Activated CD4-positive, alpha-beta T cell treated with anti-CD3 and anti-CD28 coated beads, Interleukin-2, amount 50 U/mL, for 16 hours (primary cell): ENCODE measurements around the gene UGT2B10.
"Not testable (repeated sequence)": the region's sequence is repeated elsewhere in the genome, so short reads cannot be mapped to it uniquely, and the experiment has no call there.

ENCODE experiments used
- DNase-seq: peaks from one replicate; pipeline ENCODE4 v3.0.0-alpha.2; 2020

Gene UGT2B10

DNA sequence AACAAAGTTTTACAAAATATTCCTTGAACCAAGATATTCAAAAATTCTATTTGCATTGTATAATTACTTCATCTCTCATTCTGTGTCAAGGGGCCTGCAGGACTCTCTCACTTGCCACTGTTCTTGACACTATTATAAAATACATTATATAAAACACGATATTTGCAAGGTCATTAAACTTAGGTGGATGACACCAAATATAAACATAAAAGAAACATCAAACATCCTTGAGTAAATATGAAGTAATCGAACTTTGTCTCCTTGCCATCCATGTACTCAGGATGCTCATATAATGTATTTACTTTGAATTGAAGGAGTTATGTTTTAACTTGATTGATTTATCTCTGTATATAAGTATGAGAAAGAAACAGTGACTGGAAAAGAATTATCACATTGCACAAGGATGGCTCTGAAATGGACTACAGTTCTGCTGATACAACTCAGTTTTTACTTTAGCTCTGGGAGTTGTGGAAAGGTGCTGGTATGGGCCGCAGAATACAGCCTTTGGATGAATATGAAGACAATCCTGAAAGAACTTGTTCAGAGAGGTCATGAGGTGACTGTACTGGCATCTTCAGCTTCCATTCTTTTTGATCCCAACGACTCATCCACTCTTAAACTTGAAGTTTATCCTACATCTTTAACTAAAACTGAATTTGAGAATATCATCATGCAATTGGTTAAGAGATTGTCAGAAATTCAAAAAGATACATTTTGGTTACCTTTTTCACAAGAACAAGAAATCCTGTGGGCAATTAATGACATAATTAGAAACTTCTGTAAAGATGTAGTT, at the start of gene UGT2B10:
UGT2B10 (plus strand) TSS at position 378 of the 793 bp plus-strand sequence; CDS start at position 404, 26 bp downstream.
- DNase-seq: not testable (repeated sequence)

DNA sequence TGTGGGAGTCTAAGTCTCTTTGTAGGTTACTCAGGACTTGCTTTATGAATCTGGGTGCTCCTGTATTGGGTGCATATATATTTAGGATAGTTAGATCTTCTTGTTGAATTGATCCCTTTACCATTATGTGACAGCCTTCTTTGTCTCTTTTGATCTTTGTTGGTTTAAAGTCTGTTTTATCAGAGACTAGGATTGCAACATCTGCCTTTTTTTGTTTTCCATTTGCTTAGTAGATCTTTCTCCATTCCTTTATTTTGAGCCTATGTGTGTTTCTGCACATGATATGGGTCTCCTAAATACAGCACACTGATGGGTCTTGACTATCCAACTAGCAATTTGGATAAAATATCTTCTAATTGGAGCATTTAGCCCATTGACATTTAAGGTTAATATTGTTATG, 44.0 kb upstream of the UGT2B10 start:
- not testable (repeated sequence) for DNase-seq

DNA sequence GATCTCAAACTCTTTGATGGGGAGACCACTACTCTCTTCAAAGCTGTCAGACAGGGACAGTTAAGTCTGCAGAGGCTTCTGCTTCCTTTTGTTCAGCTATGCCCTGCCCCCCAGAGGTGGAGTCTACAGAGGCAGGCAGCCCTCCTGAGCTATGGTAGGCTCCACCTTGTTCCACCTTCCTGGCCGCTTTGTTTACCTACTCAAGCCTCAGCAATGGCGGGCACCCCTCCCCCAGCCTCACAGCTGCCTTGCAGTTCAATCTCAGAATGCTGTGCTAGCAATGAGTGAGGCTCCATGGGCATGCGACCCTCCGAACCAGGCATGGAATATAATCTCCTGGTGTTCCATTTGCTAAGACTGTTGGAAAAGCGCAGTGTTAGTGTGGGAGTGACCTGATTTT, 42.1 kb upstream of the UGT2B10 start:
- no peak for DNase-seq

DNA sequence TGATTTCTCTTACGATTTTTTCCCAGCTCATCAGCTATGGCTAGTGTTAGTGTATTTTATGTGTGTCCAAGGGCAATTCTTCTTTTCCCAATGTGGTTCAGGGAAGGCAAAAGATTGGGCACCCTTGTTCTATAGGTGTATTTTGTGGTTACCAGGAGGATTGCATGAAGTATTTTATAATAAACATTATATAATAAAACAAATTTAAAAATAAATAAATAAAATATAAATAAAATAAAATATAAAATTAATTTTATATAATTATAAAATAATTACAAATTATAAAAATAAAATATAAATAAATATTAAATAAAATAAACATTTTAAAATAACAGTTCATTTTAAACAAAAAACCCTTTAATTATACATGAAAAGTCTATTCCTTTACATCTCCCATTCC, 35.6 kb upstream of the UGT2B10 start:
- no peak for DNase-seq

DNA sequence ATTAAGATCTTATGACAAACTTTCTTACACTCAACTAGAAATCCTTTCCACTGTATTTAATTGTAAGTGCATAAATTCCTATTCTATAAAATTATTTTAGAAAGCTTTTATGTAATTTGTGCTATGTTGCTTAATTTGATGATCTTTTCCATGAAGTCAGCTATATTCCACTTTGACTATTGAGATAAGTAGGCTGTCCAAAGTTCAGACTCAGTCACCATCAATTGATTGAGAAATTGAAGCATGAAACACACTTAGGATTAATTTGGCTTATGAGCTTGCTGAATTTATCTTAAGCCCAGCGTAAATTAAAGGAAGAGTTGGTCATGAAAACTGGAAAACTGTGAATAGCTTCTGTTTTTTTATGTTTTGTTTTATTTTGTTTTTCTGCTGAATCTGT, 18.7 kb upstream of the UGT2B10 start:
- no peak for DNase-seq

DNA sequence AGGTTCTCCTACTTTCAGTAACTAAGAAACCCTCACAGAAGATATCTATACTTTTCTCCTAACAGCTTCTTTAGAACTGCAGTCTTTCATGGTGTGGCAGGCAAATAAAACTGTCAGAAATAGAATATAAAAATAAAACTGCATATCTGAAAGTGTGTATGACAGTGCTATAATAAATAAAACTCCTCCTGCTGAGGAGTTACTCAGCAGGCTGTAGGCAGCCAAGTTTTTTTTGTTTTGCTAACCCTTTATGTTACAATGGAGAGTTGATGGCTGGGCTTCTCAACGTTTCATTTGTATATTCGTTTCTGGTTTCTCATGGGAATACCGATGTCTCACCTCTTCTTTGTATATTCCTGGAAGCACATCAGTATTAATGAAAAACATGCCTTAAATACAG, 18.2 kb upstream of the UGT2B10 start:
- no peak for DNase-seq

DNA sequence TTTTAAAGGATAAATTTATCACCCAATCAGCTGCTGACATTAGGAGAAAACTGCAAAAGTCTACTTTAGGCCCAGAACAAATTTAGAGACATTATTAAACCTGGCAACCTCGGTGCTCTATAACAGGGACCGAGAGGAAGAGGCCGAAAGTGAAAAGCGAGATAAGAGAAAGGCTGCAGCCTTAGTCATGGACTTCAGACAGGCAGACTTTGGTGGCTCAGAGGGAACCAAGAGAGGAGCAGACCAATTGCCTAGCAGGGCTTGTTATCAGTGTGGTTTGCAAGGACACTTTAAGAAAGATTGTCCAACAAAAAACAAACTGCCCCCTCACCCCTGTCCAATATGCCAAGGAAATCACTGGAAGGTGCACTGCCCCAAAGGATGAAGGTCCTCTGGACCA, 12.8 kb upstream of the UGT2B10 start:
- DNase-seq: no peak

DNA sequence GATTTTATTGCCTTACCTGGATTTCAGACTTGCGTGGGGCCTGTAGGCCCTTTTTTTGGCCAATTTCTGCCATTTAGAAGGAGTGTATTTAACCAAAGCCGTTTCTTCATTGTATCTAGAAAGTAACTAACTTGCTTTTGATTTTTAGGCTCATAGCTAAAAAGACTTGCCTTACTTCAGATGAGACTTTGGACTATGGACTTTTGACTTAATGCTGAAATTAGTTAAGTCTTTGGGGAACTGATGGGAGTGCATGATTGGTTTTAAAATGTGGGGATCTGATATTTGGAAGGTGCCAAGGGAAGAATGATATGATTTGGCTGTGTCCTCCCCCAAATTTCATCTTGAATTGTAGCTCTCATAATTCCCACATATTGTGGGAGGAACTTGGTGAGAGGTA, 7.7 kb upstream of the UGT2B10 start:
- DNase-seq: no peak

DNA sequence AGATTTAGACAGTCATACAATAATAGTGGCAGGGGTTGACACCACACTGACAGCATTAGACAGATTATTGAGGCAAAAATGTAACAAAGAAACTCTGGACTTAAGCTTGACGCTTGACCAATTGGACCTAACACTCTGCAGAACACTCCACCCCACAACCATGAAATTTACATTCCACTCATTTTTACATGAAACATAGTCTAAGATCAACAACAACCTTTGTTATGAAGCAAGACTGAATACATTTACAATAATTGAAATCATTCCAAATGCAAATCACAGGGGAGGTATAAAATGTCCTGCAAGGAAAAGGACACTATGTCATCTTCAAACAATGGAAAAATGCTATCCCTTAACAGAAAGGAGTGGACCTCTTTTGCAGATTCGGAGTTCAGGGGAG, 4.9 kb upstream of the UGT2B10 start:
- DNase-seq: no peak

DNA sequence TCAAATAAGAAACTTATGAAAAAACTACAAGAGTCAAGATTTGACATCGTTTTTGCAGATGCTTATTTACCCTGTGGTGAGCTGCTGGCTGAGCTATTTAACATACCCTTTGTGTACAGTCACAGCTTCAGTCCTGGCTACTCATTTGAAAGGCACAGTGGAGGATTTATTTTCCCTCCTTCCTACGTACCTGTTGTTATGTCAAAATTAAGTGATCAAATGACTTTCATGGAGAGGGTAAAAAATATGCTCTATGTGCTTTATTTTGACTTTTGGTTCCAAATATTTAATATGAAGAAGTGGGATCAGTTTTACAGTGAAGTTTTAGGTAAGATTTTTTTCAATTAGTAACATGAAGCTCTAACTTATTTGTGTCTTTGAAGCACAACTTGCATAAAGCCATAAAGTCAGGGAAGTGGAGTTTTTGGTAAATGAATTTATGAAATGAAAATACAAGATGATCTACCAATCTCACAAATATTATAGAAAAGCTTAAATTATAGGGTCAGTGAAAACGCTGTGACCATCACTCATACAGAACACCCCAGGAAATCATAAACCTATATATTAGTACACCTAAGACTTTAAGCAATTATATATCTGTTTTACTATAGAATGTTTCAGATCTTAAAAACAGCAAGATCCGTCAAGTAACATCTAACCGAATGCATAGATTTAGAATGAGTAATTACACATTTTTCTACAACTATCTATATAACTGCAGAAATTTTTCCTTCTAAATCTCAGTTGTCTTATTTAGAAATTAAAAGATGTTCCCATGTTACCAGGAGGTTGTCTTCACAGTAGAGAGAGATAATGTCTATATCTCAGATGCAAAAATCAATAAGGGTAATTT, 844 bp downstream of the UGT2B10 start:
- not testable (repeated sequence) for DNase-seq

DNA sequence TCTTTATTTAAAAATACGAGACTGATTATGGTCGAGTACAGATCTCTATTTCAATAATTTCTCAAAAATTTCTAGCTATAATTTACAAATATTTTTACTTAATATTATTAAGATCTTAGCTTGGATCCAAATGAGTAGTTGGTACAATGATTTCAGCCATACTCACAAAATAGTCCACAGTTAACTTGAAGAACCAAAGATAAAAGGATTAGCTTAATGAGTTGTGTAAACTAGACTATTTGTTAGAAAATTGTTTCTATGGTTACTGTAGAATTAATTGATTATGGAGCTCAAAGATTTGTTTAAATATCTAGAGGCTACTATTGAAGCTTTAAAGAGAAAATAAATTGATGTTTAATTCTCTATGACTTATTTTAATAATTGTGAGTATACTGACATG, 1.6 kb downstream of the UGT2B10 start:
- DNase-seq: no peak

DNA sequence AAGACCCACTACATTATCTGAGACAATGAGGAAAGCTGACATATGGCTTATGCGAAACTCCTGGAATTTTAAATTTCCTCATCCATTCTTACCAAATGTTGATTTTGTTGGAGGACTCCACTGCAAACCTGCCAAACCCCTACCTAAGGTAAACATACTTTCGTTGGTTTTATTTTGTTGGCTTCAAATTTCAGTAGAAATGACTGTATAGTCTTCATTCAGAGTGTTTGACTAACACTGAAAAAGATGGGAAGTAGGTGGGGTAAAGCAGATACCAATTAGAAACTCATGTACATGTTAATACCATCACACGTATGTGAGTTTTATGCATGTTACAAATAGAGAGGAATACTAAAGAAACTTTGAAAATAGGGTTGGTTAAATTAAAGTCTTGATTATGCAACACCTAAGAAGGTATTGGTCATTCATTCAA, 2.3 kb downstream of the UGT2B10 start:
- DNase-seq: not testable (repeated sequence)

DNA sequence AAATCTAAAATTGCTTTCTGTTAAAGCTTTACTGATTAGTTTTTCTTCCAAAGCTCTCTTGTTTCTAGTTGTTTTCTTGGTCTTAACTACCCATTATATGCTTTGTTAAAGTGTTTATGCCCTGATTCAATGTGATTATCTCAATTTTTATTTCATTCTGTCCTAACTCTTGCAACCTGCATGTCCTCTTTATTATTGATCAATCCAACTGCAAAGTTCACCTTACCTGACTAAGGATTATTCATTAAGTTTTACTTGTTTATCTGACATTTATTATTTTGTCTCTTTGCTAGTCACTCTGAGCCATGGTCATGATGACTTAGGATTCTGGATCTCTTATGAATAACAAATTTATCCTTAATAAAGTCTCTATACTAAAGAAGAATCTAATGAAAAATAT, 15.8 kb downstream of the UGT2B10 start:
- no peak for DNase-seq

DNA sequence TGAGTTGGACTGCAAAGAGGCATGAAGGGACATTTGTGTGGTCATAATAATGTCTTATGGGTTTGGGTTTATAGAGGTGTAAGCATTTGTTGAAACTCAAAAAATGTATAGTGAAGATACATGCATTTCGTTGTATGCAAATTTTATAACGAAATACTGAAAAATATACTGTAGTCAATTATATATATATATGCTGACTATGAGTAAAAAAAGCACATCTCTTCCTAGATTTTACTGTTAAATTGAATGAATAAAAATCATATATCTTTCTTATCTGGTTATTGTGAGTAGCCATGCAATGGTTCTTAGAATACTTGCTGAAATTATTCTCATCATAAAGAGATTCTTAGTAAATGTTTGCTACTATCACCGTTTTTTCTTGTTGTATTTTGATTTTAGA, 34.5 kb downstream of the UGT2B10 start:
- no peak for DNase-seq

DNA sequence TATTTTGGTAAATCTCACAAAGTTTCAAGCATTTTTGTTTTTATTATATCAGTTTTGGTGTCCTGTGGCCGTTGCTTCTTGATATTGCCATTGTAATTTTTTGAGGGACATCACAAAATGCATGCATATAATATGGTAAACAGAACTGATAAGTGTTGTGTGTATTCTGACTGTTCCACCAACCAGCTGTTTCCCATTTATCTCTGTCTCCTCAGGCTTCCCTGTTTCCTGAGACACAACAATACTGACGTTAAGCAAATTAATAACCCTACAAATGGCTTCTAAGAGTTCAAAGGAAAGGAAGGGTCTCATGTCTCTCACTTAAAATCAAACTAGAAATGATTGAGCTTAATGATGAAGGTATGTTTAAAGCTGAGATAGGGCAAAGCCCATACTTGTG, 40.0 kb downstream of the UGT2B10 start:
- DNase-seq: no peak

DNA sequence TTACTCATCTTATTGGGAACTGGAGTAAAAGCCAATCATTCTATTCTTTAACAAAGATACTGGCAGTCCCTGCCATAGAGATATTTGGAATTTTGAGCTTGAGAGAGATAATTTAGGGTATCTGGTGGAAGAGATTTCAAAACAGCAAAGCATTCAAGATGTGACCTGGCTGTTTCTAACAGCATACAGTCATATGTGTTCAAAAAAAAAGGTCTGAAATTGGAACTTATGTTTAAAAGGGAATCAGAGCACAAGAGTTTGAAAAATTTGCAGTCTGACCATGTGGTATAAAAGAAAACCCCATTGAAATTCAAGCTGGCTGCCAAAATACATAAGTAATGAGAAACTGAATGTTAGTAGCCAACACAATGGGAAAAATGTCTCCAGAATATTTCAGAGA, 42.2 kb downstream of the UGT2B10 start:
- no peak for DNase-seq

DNA sequence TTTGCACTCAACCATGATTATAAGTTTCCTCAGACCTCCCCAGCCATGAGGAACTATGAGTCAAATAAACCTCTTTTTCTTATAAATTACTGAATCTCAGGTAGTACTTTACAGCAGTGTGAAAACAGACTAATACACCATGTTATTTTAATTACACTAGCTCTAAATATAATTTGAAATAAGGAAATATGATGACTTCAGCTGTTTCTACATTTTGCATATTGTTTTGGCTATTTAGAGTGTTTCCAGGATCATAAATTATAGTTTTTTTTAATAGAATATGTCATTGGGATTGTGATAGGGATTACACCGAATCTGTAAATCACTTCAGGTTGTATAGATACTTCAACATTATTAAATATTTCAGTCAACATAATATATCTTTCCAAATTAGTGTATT, 43.9 kb downstream of the UGT2B10 start:
- DNase-seq: no peak

DNA sequence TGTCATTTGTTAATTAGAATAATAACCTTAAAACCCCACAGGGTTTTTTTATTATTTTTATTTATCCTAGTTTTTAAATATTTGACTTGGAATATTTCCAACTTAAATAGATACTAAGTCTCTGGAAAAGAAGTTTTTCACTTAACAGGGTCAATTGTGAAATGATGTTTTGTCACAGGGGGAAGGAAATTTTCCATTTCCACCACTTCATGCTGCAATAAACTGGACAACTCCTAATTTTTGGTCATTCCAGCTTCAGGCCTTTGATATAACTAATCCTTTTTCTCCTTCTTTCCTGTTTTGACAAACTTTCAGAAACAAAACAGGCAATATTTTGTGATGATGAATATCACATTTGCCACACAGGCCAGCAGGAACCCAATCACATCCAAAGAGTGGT, 45.3 kb downstream of the UGT2B10 start:
- DNase-seq: no peak

DNA sequence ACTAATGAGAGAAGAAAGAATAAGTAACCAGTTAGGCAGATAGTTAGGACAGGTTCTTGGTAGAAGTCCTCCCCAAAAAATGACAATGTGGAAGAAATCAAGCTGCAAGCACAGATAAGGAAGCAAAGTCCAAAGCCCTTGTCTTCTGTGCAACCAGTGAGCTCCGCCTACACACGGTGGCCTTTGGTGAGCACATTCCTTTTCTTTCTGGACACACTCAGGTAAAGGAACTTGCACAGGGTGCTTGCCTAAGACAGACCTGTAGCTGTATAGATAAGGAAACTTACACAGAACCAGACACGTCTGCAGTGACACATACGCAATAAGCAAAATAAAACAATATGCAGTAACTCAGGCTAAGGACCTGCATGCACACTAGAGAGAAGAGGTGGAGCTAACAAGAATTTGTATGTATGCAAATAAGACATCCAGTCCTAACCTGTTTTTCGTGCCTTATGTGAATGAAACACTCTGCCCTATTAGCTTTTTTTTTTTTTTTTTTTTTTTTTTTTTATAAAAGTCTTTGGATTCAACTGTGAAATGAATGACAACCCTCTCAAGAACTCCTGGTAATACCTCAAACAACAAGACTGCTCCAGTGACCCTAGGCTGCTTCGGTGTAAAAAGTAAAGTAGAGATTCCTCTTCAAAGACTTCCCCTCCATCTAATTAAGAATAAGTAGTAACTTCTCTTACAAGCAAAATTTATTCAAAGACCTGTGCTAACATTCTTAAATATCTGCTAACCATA, 48.8 kb downstream of the UGT2B10 start:
- no peak for DNase-seq

DNA sequence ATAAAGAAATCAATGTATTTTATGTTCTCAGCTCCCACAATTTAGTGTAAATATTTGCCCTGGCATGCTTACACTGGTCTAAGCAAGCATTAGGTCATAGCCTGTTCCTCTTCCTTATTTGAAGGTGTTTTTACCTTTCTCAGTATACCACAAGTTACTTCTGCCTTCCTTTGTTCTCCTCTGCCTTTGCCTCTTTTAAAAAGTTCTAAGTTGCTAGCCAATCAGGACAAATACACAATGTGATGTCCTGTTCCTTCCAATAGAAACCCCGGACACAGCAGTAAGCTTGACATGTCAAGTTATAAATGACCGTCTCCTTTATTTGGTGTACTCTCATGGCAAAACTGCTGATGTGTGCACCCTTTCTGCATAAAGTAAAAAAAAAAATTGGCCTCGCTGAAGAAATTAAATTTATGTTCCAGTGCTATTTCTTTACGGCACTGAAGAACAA, 49.4 kb downstream of the UGT2B10 start:
- DNase-seq: no peak

DNA sequence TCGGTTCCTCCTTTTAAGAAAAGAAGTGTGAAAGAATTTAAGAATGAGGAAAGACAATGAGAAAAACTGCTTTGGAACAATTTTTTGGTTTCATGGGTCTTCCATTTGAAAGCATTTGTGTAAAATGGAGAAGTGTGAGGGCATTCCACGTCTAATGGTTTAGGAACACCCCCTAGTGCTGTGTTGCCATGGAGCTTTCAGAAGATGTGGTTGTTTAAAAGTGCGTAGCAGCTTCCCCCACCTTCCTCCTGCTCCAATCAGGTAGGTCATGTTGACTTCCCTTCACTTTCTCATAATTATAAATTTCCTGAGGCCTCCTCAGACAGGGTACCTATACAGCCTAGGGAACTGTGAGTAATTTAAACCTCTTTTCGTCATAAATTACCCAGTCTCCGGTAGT, 50.0 kb downstream of the UGT2B10 start:
- DNase-seq: no peak

DNA sequence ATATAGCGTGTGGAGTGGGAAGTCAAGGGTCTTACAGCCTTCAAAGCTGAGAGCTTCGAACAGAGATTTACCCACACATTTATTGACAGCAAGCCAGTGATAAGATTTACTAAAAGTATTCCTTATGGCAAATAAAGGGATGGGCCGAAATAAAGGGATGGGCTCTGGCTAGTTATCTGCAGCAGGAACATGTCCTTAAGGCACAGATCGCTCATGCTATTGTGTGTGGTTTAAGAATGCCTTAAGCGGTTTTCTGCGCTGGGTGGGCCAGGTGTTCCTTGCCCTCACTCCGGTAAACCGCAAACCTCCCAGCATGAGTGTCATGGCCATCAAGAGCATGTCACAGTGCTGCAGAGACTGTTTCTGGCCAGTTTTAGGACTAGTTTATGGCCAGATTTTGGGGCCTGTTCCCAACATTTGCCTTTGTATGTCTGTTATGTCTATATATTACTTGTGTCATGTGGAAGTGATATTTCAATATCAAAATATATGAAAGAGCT, 53.5 kb downstream of the UGT2B10 start:
- DNase-seq: no peak
